ENCODE data around the gene EPOP.

The EPOP gene

DNA sequence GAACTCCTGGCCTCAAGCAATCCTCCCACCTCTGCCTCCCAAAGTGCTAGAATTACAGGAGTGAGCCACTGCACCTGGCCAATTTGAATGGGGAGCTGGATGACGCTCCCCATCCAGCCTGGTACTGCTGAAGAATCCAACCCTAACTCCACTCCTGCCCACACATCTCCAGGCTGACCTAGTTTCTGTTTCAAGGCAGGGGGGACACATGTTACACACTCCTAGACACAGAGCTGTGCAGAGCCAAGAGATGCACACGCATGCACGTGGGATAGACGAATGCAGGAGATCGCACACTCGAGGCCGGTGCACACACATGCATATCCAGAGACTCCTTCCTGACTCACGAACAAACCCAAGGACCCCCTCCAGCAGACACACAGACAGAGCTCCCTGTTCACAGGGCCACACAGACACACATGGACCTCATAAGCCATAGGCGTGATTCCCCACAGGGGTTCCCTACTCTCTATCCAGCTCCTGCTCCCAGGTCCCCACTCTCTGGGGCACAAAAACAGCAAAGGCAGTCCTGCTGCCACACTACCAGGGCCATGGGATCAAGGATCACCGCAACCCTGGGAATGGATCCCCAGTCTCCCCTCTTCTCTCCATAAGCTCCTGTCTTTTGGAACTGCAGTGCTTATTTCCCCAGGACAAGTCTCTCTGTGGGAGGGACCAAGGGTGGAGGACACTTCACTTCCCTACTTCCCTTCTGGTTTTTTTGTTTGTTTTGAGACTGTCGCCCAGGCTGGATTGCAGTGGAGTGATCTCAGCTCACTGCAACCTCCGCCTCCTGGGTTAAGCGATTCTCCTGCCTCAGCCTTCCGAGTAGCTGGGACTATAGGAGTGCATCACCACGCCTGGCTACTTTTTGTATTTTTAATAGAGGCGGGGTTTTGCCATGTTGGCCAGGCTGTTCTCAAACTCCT lies 14.4 kb downstream of the EPOP start:
- Histone ChIP-seq H3K4me1 (peaks cover 15 to 40% (median 31%) of the 10 kb centered on the region in 10 experiments), H4K20me1 (no peaks in the 10 kb centered on the region; a peak in 1 of 22 replicates), H3K4me3 (no peak overlapping the region), H3K9me3 (replicated peaks in 1 of 11) (no peaks in the 10 kb centered on the region), H3K9ac (no peak overlapping the region), H3K36me3 (no peaks in the 10 kb centered on the region), H3K4me2 (peak overlapping the region in 5 of 11 experiments; percentile 2 to 68 (median 36); a peak in 6 of 22 replicates), H3K27me3 (no peaks in the 10 kb centered on the region; a peak in 1 of 22 replicates), H3K27ac (no peak overlapping the region)
- TF ChIP-seq Cebpa-rat (IDR thresholded peaks at IDR 0.05), result no peak

DNA sequence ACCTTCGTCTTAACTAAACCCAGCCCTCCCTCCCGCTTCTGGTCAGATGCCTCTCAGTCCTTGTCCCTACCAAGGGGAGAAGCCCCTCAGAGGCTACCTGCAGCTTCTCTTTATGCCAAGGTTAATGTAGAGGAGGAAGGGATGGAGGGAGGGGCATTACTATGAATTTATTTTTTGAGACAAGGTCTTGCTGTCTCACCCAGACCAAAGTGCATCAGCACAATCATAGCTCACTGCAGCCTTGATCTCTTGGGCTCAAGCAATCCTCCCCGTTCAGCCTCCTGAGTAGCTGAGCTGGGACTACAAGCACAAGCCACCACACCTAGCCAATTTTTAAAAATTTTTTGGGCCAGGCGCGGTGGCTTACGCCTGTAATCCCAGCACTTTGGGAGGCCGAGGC lies 15.3 kb downstream of the EPOP start:
- Histone ChIP-seq H3K27ac (no peak overlapping the region), H3K36me3 (no peaks in the 10 kb centered on the region), H3K4me2 (peak overlapping the region in 3 of 11 experiments; percentile 61 to 67 (median 66); a peak in 3 of 22 replicates), H4K20me1 (no peaks in the 10 kb centered on the region; a peak in 1 of 22 replicates), H3K4me1 (peaks cover 24 to 50% (median 40%) of the 10 kb centered on the region in 10 experiments), H3K27me3 (peaks cover 0 to 8% (median 0%) of the 10 kb centered on the region in 11 experiments; a peak in 4 of 22 replicates), H3K4me3 (no peak overlapping the region), H3K9me3 (replicated peaks in 1 of 11) (no peaks in the 10 kb centered on the region), H3K9ac (no peak overlapping the region)
- no peak for TF ChIP-seq Cebpa-rat (IDR thresholded peaks at IDR 0.05)

DNA sequence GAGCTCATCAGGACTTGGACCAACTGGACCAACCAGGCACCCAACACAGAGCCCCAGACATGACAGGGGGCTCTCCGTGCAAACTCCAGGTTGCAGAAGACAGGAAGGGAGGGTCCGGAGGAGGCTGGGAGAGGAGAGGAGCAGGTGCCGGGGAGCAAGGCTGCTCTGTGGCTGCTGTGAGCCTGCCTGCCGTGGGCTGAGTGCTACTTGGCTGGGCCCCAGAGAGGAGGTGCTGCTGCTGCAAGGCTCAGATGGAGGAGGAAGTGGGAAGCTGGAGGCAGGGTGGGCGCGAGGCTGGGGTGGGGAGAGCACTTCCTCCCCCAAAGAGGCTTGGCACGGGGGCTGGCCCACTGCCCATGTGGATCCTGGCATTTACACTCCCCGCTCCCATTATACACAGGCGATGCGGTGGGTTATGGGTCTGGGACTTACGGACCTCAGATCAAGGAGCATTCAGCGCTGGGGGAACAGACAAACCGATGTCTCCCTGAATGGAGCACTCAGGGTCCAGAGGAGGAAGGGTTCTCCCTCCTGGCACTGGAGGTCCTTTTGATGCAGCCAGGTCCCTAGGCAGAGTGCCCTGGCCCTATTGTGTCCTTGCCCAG lies 15.9 kb downstream of the EPOP start:
- Histone ChIP-seq H3K4me3 (no peak overlapping the region), H3K9ac (no peak overlapping the region), H3K4me1 (peaks cover 30 to 56% (median 44%) of the 10 kb centered on the region in 10 experiments), H3K9me3 (replicated peaks in 1 of 11) (no peaks in the 10 kb centered on the region), H3K36me3 (no peaks in the 10 kb centered on the region), H3K27me3 (peaks cover 0 to 14% (median 0%) of the 10 kb centered on the region in 11 experiments; a peak in 4 of 22 replicates), H3K4me2 (peak overlapping the region; percentile 52 to 76 (median 64)), H4K20me1 (no peaks in the 10 kb centered on the region; a peak in 1 of 22 replicates), H3K27ac (no peak overlapping the region)
- no peak for TF ChIP-seq Cebpa-rat (IDR thresholded peaks at IDR 0.05)

DNA sequence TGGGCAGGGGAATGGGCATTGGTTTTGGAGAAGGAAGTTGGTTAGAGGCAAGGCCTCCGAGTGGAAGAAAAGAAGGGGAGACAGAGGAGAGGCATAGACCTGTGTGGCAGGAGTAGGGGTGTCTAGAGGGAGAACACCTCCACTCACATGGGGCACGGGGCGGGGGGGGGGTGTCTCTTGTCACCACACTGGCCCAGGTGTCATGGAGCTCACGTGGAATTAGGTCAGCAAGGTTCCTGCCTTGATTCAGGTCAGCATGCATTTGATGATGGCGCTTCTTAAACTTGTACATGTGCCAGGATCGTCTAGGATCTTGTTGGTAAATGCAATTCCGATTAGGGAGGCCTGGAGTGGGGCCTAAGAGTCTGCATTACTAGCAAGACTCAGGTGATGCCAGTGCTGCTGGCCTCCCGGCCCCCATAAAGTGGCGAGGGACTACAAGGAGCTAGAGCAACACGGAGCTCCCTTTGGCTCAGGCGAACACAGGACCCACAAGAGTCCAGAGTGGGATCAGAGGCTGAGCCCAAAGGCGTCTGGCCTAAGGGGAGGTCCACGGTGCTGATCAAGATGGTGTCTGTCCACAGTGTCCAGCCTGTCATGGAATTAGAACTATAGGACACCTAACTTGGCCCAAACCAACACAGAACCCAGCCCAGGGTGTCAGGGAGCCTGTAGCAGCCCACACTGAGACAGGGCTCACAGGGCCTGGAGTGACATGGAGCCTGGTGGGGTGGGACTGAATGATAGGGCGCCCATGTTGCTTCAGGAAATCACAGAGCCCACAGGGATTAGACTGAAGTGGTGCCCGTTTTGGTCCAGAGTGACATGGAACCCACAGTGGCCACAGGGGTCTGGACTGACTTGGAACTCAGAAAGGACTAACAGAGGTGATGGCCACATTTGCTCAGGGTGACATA lies 16.7 kb downstream of the EPOP start:
- TF ChIP-seq Cebpa-rat (IDR thresholded peaks at IDR 0.05), result no peak
- peaks cover 38 to 63% (median 47%) of the 10 kb centered on the region in 10 experiments for H3K4me1 ChIP-seq
- no peaks in the 10 kb centered on the region for H3K36me3 ChIP-seq
- peaks cover 0 to 15% (median 0%) of the 10 kb centered on the region in 11 experiments; a peak in 4 of 22 replicates for H3K27me3 ChIP-seq
- H3K4me2 ChIP-seq, result peak overlapping the region; percentile 52 to 76 (median 64)
- no peak overlapping the region for H3K4me3 ChIP-seq
- no peak overlapping the region for H3K27ac ChIP-seq
- no peaks in the 10 kb centered on the region; a peak in 1 of 22 replicates for H4K20me1 ChIP-seq
- no peak overlapping the region for H3K9ac ChIP-seq
- H3K9me3 ChIP-seq (replicated peaks in 1 of 11), result no peaks in the 10 kb centered on the region

DNA sequence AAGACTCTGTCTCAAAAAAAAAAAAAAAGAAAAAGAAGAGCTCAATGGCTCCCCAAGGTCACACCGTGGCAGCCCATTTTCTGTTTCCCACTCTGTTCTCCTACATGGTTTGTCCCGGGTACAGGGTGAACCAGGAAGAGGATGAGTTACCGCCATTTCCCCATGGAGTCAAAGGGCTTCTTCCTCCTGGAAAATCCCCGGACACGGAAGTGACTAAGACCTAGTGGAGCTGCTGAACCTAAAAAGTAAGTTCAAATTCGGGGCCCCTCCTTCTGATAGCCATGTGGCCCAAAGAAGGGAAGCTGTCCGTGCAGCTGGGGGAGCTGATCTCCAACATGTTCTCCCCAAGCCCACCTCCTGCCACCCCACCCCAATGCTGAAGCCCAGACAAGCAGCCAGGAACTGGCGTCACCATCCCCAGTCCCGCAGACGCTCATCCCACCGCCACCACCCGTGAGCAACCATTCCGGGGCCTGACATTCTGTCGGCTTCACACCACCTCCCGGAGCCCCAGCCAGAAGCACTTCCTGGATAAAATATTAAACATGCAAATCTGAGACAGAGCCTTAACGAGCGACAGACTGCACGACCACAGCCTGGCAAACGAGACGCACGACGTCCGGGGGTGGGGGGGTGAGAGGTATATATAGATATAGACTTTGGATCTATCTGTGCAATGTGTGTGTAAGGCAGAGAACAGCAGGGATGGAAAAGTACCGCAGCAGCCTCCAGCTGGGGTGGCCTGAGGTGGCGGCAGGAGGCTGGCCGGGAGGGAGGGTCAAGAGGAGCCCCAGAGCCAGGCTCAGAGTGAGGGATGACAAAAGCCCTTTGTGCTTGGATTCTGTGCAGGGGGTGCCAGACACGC lies 17.6 kb downstream of the EPOP start:
- no peak overlapping the region for H3K27ac ChIP-seq
- H3K4me2 ChIP-seq, result peak overlapping the region in 4 of 11 experiments; percentile 3 to 69 (median 60); a peak in 2 of 22 replicates
- peaks cover 39 to 66% (median 51%) of the 10 kb centered on the region in 10 experiments for H3K4me1 ChIP-seq
- no peaks in the 10 kb centered on the region for H3K36me3 ChIP-seq
- TF ChIP-seq Cebpa-rat (IDR thresholded peaks at IDR 0.05), result no peak
- H3K9me3 ChIP-seq (replicated peaks in 1 of 11), result no peaks in the 10 kb centered on the region
- H3K9ac ChIP-seq, result no peak overlapping the region
- H3K27me3 ChIP-seq, result peaks cover 0 to 15% (median 0%) of the 10 kb centered on the region in 11 experiments; a peak in 4 of 22 replicates
- no peak overlapping the region for H3K4me3 ChIP-seq
- H4K20me1 ChIP-seq, result no peaks in the 10 kb centered on the region; a peak in 1 of 22 replicates

DNA sequence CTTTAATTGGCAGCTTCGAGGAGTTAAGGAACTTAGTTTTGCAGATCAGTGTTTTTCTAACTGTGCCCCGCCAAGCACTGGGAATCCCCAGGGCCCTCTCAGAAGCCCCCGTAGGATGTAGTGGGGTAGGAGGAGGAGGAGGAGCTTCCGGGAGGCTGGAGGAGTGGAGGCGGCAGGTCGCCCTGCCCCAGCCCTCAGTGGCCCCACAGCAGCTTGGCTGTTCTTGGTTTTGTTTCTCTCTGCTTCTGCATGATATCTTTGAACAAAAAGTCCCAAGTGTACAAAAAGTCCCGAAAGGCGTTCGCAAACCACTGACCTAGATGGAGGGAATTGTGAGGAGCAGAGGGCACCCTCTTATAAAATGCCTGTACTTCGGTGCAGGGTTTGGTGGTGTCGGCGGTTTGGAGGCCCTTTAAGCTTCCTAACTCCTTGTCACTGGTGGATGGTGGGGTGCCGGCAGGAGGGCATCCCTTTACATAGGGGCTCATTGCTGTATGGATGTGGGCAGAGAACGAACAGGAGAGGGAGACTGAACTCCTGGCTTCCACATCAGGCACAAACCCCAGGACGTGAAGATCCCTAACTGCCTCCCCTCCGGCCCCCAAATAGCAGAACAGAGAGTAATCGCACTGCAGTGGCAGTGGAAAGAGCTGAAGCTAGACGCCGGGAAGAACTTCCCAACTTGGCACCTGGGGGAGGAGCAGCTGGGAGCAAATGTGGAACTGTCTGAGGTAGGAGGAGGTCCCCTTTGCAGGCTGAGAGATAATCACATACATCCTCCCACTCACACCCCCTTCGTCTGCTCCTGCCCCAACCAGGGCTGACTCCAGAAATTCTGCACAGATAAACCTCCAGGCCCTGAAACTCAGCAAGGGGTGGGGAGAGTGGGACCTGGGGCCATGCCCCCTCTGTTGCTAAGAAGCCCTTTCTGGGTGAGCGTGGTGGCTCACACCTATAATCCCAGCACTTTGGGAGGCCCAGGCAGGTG lies 20.1 kb downstream of the EPOP start:
- peak overlapping the region; percentile 67 to 90 (median 79) for H3K4me2 ChIP-seq
- no peaks in the 10 kb centered on the region for H3K9me3 ChIP-seq (replicated peaks in 1 of 11)
- H3K4me1 ChIP-seq, result peaks cover 25 to 70% (median 60%) of the 10 kb centered on the region in 10 experiments
- no peak for TF ChIP-seq Cebpa-rat (IDR thresholded peaks at IDR 0.05)
- no peaks in the 10 kb centered on the region for H4K20me1 ChIP-seq
- H3K36me3 ChIP-seq, result no peaks in the 10 kb centered on the region
- no peak overlapping the region for H3K27ac ChIP-seq
- peaks cover 0 to 15% (median 0%) of the 10 kb centered on the region in 11 experiments; a peak in 4 of 22 replicates for H3K27me3 ChIP-seq
- peak overlapping the region in 1 of 10 experiments; percentile 4; a peak in 1 of 20 replicates for H3K4me3 ChIP-seq
- peak overlapping the region in 6 of 11 experiments; percentile 5 to 46 (median 18); a peak in 5 of 22 replicates for H3K9ac ChIP-seq

DNA sequence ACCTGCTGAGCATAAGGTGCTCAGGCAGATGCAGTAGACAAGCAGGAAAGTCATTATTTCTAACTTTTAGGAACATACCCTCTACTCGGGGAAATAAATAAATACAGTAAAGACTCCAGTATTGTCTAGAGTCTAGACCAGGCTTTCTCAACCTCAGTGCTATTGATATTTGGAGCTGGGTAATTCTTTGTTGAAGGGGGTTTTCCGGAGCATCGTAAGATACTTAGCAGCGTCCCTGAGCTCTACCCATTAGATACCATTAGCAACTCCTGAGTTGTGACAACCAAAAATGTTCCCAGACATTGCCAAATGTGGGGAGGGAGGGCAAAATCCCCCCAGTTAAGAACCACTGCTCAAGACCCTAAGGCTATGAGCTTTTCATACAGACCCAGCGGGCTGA lies 21.1 kb downstream of the EPOP start:
- no peak for TF ChIP-seq Cebpa-rat (IDR thresholded peaks at IDR 0.05)
- Histone ChIP-seq H3K27ac (no peak overlapping the region), H3K9me3 (replicated peaks in 1 of 11) (no peaks in the 10 kb centered on the region), H3K4me3 (no peak overlapping the region), H3K4me1 (peaks cover 20 to 66% (median 54%) of the 10 kb centered on the region in 10 experiments), H3K36me3 (no peaks in the 10 kb centered on the region), H3K9ac (no peak overlapping the region), H4K20me1 (no peaks in the 10 kb centered on the region), H3K27me3 (peaks cover 0 to 15% (median 0%) of the 10 kb centered on the region in 11 experiments; a peak in 4 of 22 replicates), H3K4me2 (peak overlapping the region in 8 of 11 experiments; percentile 70 to 90 (median 80); a peak in 16 of 22 replicates)

Data from BLaER1 treated with 17β-estradiol and CSF1 and Interleukin-3, amounts not matched to agents 10 nM and 100 nM (cell line).